ENCODE results near the gene CEP112. TPM values are rescaled to one million over a fixed set of nuclear protein-coding genes. Genes with fewer than 3 reads are reported as not detected.

Gene CEP112
- total and polyA plus RNA-seq, 9 of the 15 experiments (the other 6 are each of a cell fraction or from before 2014, with no cell fraction given) = 0.84 TPM; not detected in 8

GRCh38 chr17:65699459-65699858, 492.5 kb downstream of the CEP112 start (continued):
- TF ChIP-seq MLLT1 (IDR thresholded peaks at IDR 0.05) = no peak
- no peak for TF ChIP-seq RFX5 (IDR thresholded peaks at IDR 0.05; ENCODE audit: low read depth, low read length)
- no peak for TF ChIP-seq ZNF253 (CRISPR knock-in tag; conservative IDR thresholded peaks at IDR 0.05)
- no peak for TF ChIP-seq STAT6 (CRISPR knock-in tag; IDR thresholded peaks at IDR 0.05)
- no peak for TF ChIP-seq LCOR (CRISPR knock-in tag; IDR thresholded peaks at IDR 0.05)
- TF ChIP-seq SETDB1 (IDR thresholded peaks at IDR 0.05; ENCODE audit: low read length) = no peak
- TF ChIP-seq NFRKB (IDR thresholded peaks at IDR 0.05; ENCODE audit: low read depth) = no peak
